ENCODE measurements around the gene ACVR2A. TPM values are rescaled to one million over a fixed set of nuclear protein-coding genes. Genes with fewer than 3 reads are reported as not detected.

ACVR2A gene
- total RNA-seq, 1 donor from 2014 or later, result 3.9 TPM

GRCh38 chr2:147886136-147886535 lies 41.3 kb downstream of the ACVR2A start:
- no peak overlapping the region for H3K27ac ChIP-seq
- H3K4me3 ChIP-seq, result no peak overlapping the region
- intact Hi-C loops (cut with DNase I), result no loop called here
- H3K36me3 ChIP-seq, result no peaks in the 10 kb centered on the region
- no peaks in the 10 kb centered on the region for H3K4me1 ChIP-seq
- no peak for TF ChIP-seq CTCF (IDR thresholded peaks at IDR 0.05)
- no peak for DNase-seq (ENCODE audit: low spot score in 2 of 2)
- no peaks in the 10 kb centered on the region for H3K27me3 ChIP-seq
- no peaks in the 10 kb centered on the region for H3K9me3 ChIP-seq

GRCh38 chr2:147888680-147889079 lies 43.9 kb downstream of the ACVR2A start:
- no peaks in the 10 kb centered on the region for H3K9me3 ChIP-seq
- no peaks in the 10 kb centered on the region for H3K4me1 ChIP-seq
- H3K4me3 ChIP-seq, result no peak overlapping the region
- intact Hi-C loops (cut with DNase I), result no loop called here
- H3K36me3 ChIP-seq, result no peaks in the 10 kb centered on the region
- no peaks in the 10 kb centered on the region for H3K27me3 ChIP-seq
- DNase-seq (ENCODE audit: low spot score in 2 of 2), result no peak
- no peak overlapping the region for H3K27ac ChIP-seq
- no peak for TF ChIP-seq CTCF (IDR thresholded peaks at IDR 0.05)

- TF ChIP-seq CTCF (IDR thresholded peaks at IDR 0.05), result no peak
- Histone ChIP-seq H3K27ac (no peak overlapping the region), H3K9me3 (no peaks in the 10 kb centered on the region), H3K36me3 (peaks cover 0 to 9% of the 10 kb centered on the region in 2 donors), H3K4me3 (no peak overlapping the region), H3K4me1 (no peaks in the 10 kb centered on the region), H3K27me3 (no peaks in the 10 kb centered on the region)
- no peak for DNase-seq (ENCODE audit: low spot score in 2 of 2)
- intact Hi-C loops (cut with DNase I), result no loop called here
These were observed 59.2 kb downstream of the ACVR2A start for GRCh38 chr2:147904051-147904450.

GRCh38 chr2:147909178-147909577 lies 64.3 kb downstream of the ACVR2A start:
- no peak for DNase-seq (ENCODE audit: low spot score in 2 of 2)
- Histone ChIP-seq H3K36me3 (no peaks in the 10 kb centered on the region), H3K27me3 (no peaks in the 10 kb centered on the region), H3K4me3 (no peak overlapping the region), H3K27ac (no peak overlapping the region), H3K9me3 (no peaks in the 10 kb centered on the region), H3K4me1 (peaks cover 0 to 2% of the 10 kb centered on the region in 2 donors)
- no peak for TF ChIP-seq CTCF (IDR thresholded peaks at IDR 0.05)
- intact Hi-C loops (cut with DNase I), result no loop called here

GRCh38 chr2:147910990-147911473 lies 66.2 kb downstream of the ACVR2A start:
- peaks cover 0 to 2% of the 10 kb centered on the region in 2 donors for H3K4me1 ChIP-seq
- no peak for DNase-seq (ENCODE audit: low spot score in 2 of 2)
- H3K27ac ChIP-seq, result no peak overlapping the region
- no peaks in the 10 kb centered on the region for H3K27me3 ChIP-seq
- intact Hi-C loops (cut with DNase I), result no loop called here
- peak; percentile 39 to 80 (median 75) for TF ChIP-seq CTCF (IDR thresholded peaks at IDR 0.05)
- H3K9me3 ChIP-seq, result no peaks in the 10 kb centered on the region
- H3K4me3 ChIP-seq, result no peak overlapping the region
- no peaks in the 10 kb centered on the region for H3K36me3 ChIP-seq

Data from ascending aorta (tissue), 2 donors.